Amniotic epithelial cell (primary cell): ENCODE measurements around the gene C1orf35.
"Not testable (repeated sequence)": the region's sequence is repeated elsewhere in the genome, so short reads cannot be mapped to it uniquely, and the experiment has no call there.

Experiments used
- DNase-seq: peaks from one replicate; pipeline ENCODE4 v3.0.0-alpha.2; 2010; ENCODE audit warnings: low read depth

The C1orf35 gene

GRCh38 chr1:228142155-228142691 lies 39.1 kb upstream of the C1orf35 start:
- DNase-seq, result no peak

GRCh38 chr1:228141226-228142044 lies 38.3 kb upstream of the C1orf35 start:
- DNase-seq, result peak; percentile 78

GRCh38 chr1:228140724-228141225 lies 37.6 kb upstream of the C1orf35 start:
- DNase-seq, result no peak

- peak; percentile 99 for DNase-seq
Measured at GRCh38 chr1:228139931-228140723, 37.0 kb upstream of the C1orf35 start, which contains the start of gene GUK1. Gene GUK1, plus strand, starts transcription at chr1:228140279. Its CDS starts 24 bp downstream, at chr1:228140303.

DNA sequence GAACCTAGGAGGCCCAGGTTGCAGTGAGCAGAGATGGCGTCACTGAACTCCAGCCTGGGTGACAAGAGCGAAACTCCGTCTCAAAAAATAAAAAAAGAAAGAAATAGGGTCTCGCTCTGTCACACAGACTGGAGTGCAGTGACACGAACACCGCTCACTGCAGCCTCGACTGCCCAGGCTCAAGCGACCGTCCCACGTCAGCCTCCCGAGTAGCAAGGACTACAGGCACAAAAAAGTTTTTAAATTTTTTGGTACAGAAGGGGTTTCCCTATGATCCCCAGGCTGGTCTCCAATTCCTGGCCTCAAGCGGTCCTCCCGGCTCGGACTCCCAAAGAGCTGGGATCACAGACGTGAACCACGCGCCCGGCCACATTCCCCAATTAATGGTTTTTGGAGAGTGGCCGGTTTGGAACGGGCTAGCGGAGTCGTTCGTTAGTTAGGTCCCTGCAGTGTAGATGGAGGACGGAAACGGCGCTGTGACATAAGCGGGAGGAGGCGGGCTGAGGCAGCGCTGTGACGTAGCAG lies 36.3 kb upstream of the C1orf35 start:
- DNase-seq, result no peak

GRCh38 chr1:228136901-228137300 lies 33.8 kb upstream of the C1orf35 start:
- DNase-seq, result no peak

GRCh38 chr1:228134591-228134990 lies 31.5 kb upstream of the C1orf35 start:
- no peak for DNase-seq

GRCh38 chr1:228131766-228132165 lies 28.6 kb upstream of the C1orf35 start:
- no peak for DNase-seq

DNA sequence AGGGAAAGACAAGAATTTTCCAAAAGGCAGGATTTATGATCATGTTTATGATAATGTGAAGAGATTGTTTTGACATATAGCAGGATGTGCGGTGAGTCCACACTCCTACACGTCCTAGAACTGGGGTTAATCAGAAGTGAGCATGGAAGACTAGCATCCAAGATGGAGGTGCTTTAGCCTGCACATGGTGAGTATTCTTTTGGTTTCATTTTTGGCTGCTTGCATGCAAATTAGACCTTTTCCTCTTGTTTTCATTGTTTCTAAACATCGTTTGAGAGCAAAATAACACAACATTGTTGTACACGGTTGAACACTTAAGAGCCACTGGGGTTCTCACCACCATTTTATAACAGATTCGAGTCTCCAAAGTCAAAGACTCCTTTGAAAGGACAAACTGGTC lies 22.1 kb upstream of the C1orf35 start:
- no peak for DNase-seq

DNA sequence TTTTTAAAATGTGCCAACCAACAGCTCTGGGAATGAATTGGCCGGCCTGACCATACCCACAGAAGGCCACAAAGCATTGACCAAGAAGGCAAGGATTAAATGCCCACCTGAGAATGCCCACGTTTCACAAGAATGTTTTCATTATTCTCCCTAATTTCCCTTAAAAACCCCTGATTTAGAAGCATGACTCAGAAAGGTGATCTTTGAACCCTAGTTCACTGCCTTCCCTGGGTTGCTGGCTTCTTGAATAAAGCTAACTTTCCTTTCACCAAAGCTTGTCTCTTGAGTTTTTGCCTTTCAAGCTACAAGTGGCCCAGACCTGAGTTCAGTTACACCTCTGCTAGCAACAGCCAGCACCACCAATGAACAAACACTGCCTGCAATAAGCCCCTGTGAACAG lies 20.4 kb upstream of the C1orf35 start:
- no peak for DNase-seq

- DNase-seq, result no peak
Measured at GRCh38 chr1:228122921-228123441, 19.9 kb upstream of the C1orf35 start.

GRCh38 chr1:228120857-228121489 lies 17.8 kb upstream of the C1orf35 start:
- no peak for DNase-seq

GRCh38 chr1:228120351-228120750 lies 17.2 kb upstream of the C1orf35 start:
- no peak for DNase-seq

- no peak for DNase-seq
Measured at GRCh38 chr1:228118040-228118439, 14.9 kb upstream of the C1orf35 start.

DNA sequence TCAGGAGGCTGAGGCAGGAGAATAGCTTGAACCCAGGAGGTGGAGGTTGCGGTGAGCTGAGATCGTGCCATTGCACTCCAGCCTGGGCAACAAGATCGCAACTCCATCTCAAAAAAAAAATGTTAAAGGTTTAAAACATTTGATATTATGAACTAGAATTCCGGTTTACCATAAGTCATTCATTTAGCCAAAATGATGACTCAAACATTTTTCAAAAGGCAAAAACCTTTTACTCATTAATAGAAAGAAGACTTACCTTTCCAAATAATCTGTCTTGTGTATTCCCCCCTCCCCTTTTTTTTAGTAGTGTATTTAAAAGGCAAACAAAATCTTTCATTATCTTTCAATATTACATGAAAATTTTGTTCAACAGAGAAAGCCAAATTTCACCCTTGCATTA lies 14.2 kb upstream of the C1orf35 start:
- DNase-seq, result no peak

- no peak for DNase-seq
Measured at GRCh38 chr1:228114827-228115226, 11.7 kb upstream of the C1orf35 start.

- DNase-seq, result no peak
Measured at GRCh38 chr1:228112617-228113016, 9.5 kb upstream of the C1orf35 start.

DNA sequence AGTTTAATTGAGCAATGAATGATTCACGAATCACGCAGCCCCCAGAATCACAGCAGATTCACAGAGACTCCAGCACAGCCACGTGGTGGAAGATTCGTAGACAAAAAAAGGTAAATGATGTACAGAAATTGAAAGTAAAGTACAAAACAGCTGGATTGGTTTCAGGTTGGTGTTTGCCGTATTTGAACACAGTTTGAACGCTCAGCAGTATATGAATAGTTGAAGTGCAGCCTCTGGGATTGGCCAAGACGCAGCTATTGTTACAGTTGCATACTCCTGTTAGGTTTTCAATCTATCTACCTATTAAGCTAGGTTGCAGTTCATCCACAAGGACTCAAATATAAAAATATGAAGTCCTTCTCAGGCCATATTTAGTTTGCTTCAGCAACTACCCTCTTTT lies 9.0 kb upstream of the C1orf35 start:
- DNase-seq, result no peak

GRCh38 chr1:228111315-228111714 lies 8.2 kb upstream of the C1orf35 start:
- DNase-seq, result not testable (repeated sequence)

DNA sequence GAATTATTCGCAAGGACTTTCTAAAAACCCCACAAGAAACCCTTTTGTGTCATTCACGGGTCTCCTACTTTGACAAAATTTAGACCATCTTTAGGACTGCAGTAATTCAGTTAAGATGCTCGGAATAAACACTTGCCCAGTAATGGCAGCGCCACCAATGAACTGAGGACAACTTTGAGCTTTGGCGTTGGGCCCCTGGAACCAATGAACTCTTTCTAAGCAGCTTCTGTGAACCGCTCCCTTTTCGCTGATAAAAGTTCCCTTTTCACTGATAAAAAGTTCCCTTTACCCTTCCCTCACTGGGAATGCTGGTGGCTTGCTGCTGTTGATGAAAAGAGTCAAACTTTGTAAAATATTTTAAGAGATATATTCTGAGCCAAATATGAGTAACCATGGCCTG lies 7.4 kb upstream of the C1orf35 start:
- no peak for DNase-seq

- peak; percentile 71 for DNase-seq
Measured at GRCh38 chr1:228109962-228110488, 6.9 kb upstream of the C1orf35 start.
